ENCODE measurements around the gene C2CD4C.

C2CD4C gene

DNA sequence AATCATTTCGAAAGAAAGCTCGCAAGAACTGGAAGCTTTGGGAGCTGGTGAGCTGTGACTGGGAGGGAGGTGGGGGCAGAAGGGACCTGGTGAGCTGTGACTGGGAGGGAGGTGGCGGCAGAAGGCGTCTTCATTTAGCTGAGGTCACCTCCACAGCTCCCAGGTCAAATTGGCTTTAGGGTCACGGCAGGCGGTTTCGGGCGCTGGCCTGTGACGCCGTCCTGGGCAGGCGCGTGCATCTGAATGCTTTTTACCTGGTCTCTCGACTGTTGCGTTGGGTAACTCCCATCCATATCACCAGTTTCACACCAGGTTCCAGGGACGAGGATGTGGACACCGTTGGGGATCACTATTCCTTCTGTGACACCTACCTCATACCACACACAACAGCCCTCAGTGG is 29.2 kb downstream of the C2CD4C start:
- Histone ChIP-seq H3K36me3 (replicated peaks; ENCODE audit: low read depth, low read length) (no peaks in the 10 kb centered on the region), H4K20me1 (ENCODE audit: insufficient read depth, low read length) (no peaks in the 10 kb centered on the region), H3K27me3 (ENCODE audit: low read depth, low read length) (no peaks in the 10 kb centered on the region), H2AFZ (ENCODE audit: low read depth, low read length) (no peak overlapping the region), H3K9me3 (ENCODE audit: insufficient read depth, low read length) (peaks cover 3% of the 10 kb centered on the region; the same call in 1 of the 2 replicates), H3K4me1 (ENCODE audit: low read length) (peaks cover 5% of the 10 kb centered on the region), H3K4me3 (ENCODE audit: low read length) (no peak overlapping the region), H3K79me2 (ENCODE audit: low read length) (no peaks in the 10 kb centered on the region), H3K4me2 (ENCODE audit: low read length) (no peak overlapping the region), H3K27ac (ENCODE audit: low read length) (no peak overlapping the region), H3K9ac (ENCODE audit: low read length) (no peak overlapping the region)
- TF ChIP-seq EZH2phosphoT487 (IDR thresholded peaks at IDR 0.05; ENCODE audit: low read depth), result no peak
- TF ChIP-seq, protein P1, sequence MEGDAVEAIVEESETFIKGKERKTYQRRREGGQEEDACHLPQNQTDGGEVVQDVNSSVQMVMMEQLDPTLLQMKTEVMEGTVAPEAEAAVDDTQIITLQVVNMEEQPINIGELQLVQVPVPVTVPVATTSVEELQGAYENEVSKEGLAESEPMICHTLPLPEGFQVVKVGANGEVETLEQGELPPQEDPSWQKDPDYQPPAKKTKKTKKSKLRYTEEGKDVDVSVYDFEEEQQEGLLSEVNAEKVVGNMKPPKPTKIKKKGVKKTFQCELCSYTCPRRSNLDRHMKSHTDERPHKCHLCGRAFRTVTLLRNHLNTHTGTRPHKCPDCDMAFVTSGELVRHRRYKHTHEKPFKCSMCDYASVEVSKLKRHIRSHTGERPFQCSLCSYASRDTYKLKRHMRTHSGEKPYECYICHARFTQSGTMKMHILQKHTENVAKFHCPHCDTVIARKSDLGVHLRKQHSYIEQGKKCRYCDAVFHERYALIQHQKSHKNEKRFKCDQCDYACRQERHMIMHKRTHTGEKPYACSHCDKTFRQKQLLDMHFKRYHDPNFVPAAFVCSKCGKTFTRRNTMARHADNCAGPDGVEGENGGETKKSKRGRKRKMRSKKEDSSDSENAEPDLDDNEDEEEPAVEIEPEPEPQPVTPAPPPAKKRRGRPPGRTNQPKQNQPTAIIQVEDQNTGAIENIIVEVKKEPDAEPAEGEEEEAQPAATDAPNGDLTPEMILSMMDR (IDR thresholded peaks at IDR 0.05; ENCODE audit: low read depth, low read length), result no peak

DNA sequence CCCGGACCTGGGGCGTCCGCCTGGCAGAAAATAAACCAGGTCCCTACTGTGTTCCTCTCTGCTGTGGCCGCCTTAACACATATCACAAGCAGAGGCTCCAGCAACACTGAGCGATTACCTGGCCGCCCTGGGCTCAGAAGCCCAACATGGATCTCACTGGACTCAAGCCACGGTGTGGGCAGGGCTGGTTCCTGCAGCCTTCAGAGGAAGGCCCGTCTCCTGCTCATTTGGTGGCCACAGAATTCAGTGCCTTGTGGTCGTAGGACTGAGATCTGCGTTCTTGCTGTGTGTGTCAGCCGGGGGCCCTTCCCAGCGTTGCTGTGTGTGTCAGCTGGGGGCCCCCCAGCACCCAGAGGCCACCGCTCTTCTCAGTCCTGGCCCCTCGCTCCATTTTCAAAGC is 30.2 kb downstream of the C2CD4C start:
- Histone ChIP-seq H3K9me3 (ENCODE audit: insufficient read depth, low read length) (no peaks in the 10 kb centered on the region), H4K20me1 (ENCODE audit: insufficient read depth, low read length) (no peaks in the 10 kb centered on the region), H3K27me3 (ENCODE audit: low read depth, low read length) (no peaks in the 10 kb centered on the region), H3K36me3 (replicated peaks; ENCODE audit: low read depth, low read length) (no peaks in the 10 kb centered on the region), H3K27ac (ENCODE audit: low read length) (no peak overlapping the region), H2AFZ (ENCODE audit: low read depth, low read length) (no peak overlapping the region), H3K9ac (ENCODE audit: low read length) (no peak overlapping the region), H3K4me3 (ENCODE audit: low read length) (no peak overlapping the region), H3K79me2 (ENCODE audit: low read length) (no peaks in the 10 kb centered on the region), H3K4me2 (ENCODE audit: low read length) (no peak overlapping the region), H3K4me1 (ENCODE audit: low read length) (peaks cover 5% of the 10 kb centered on the region)
- TF ChIP-seq, protein P1 (IDR thresholded peaks at IDR 0.05; ENCODE audit: low read depth, low read length), result no peak
- no peak for TF ChIP-seq EZH2phosphoT487 (IDR thresholded peaks at IDR 0.05; ENCODE audit: low read depth)

DNA sequence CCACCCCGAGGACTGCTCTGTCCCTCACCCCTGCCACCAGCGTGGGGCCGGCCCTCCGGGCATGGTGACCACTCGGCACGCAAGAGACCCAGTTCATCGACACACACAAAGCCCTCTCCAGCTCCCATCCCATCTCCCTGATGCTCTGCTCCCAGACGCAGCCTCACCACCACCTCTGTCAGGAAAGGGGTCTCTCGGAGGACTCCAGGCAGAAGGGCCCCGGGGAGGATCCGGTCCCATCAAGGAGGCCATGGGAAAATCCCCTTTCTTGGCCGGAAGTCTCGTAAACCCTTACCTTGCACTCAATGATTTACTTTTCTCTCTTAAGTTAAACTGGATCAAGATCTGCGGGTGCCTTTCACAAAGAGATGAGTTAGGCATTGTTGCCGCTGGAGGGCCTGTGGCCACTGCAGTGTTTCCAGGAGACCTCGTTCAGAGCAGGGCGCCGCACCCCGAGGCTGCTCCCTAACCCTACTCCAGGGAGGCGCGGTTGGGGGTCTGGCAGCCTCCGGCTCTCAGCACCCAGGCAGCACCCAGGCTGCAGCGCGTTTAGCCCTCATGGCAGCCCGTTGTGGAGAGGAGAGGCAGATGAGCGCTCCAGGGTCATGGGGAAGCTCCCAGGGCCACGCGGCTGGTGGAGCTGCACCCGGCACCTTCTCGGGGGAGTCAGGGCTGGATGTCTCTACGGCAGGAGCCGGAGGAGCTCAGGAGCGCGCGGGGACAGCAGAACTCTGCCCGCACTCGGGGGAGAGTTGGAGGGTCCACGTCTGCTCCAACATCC is 31.0 kb downstream of the C2CD4C start:
- TF ChIP-seq EZH2phosphoT487 (IDR thresholded peaks at IDR 0.05; ENCODE audit: low read depth), result no peak
- TF ChIP-seq, protein P1 (IDR thresholded peaks at IDR 0.05; ENCODE audit: low read depth, low read length), result no peak
- H3K9ac ChIP-seq (ENCODE audit: low read length), result no peak overlapping the region
- no peak overlapping the region for H2AFZ ChIP-seq (ENCODE audit: low read depth, low read length)

DNA sequence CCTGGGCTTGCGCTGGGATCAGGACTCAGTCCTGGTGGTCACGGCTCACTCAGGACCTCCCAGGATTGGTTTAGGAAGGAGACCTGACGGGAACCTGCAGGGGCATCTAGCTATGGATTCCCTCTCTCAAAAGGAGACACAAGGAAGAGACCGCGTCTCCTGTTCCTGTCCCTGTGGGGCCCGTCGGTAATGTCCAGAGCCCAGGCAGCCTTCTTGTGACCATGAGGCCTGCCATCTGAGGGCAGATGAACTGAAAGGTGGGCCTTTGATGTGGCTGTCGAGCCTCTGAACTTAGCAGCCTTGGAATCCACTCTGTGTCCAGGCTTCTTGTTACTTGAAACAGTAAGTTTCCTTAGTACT is 32.9 kb downstream of the C2CD4C start:
- Histone ChIP-seq H3K4me2 (ENCODE audit: low read length) (no peak overlapping the region), H3K36me3 (replicated peaks; ENCODE audit: low read depth, low read length) (no peaks in the 10 kb centered on the region), H3K27ac (ENCODE audit: low read length) (no peak overlapping the region), H3K27me3 (ENCODE audit: low read depth, low read length) (no peaks in the 10 kb centered on the region), H3K9ac (ENCODE audit: low read length) (no peak overlapping the region), H3K79me2 (ENCODE audit: low read length) (no peaks in the 10 kb centered on the region), H4K20me1 (ENCODE audit: insufficient read depth, low read length) (no peaks in the 10 kb centered on the region), H3K9me3 (ENCODE audit: insufficient read depth, low read length) (no peaks in the 10 kb centered on the region), H2AFZ (ENCODE audit: low read depth, low read length) (no peak overlapping the region), H3K4me1 (ENCODE audit: low read length) (no peaks in the 10 kb centered on the region), H3K4me3 (ENCODE audit: low read length) (no peak overlapping the region)
- TF ChIP-seq, protein P1 (IDR thresholded peaks at IDR 0.05; ENCODE audit: low read depth, low read length), result no peak
- no peak for TF ChIP-seq EZH2phosphoT487 (IDR thresholded peaks at IDR 0.05; ENCODE audit: low read depth)

More for the DNA sequence above, 31.0 kb downstream of the C2CD4C start:
- Histone ChIP-seq H4K20me1 (ENCODE audit: insufficient read depth, low read length) (no peaks in the 10 kb centered on the region), H3K4me2 (ENCODE audit: low read length) (no peak overlapping the region), H3K27ac (ENCODE audit: low read length) (no peak overlapping the region), H3K27me3 (ENCODE audit: low read depth, low read length) (no peaks in the 10 kb centered on the region), H3K9me3 (ENCODE audit: insufficient read depth, low read length) (no peaks in the 10 kb centered on the region), H3K4me1 (ENCODE audit: low read length) (peaks cover 5% of the 10 kb centered on the region), H3K79me2 (ENCODE audit: low read length) (no peaks in the 10 kb centered on the region), H3K4me3 (ENCODE audit: low read length) (no peak overlapping the region), H3K36me3 (replicated peaks; ENCODE audit: low read depth, low read length) (no peaks in the 10 kb centered on the region)

All from OCI-LY3 (cell line).